Stimulated activated naive CD4-positive, alpha-beta T cell treated with Interleukin-2 at 50 U/mL for 16 hours (primary cell): ENCODE data around the gene RAB3IL1.

ENCODE experiments used
- DNase-seq: peaks from one replicate; lab custom pipeline; 2025; lab: John Stamatoyannopoulos, UW

The RAB3IL1 gene

DNA sequence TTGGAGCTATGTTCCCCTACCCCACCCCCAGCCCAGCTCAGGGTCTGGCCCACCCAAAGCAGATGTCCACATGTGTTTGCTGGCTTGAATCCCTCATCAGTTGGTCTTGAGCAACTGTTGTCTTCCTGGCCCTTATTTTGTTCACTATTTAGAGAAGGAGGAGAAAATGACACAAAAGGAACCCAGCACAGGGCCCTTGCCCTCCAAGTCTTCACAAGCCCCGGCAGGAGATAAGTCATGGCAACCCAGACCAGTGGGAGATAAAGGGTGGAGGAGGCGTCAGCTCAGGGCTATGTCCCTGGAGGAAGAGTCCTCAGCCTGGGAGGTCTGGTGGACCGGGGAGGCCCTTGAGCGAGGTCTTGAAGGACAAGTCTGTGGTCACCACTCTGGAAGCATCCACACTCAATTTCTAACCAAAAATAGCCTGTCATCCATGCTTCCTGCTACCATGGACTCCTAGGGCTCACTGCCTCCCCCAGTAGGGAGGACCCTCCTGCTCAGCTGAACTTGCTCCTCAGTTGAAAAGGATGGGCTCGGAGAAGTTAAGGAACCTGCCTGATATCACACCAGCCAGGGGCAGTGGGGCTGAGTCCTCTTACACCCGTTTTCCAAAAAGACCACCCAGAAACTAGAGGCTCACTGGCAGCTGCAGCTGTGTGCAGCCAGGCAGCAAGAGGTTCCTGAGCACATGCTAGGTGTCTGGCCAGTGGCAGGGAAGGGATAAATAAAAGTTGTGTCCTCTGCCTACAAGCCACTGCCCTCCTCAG is 1.8 kb upstream of the RAB3IL1 start:
- no peak for DNase-seq

GRCh38 chr11:61918251-61918937 is 1.0 kb upstream of the RAB3IL1 start:
- DNase-seq = no peak

- DNase-seq = no peak
These were observed 531 bp downstream of the RAB3IL1 start for GRCh38 chr11:61916737-61917333.

DNA sequence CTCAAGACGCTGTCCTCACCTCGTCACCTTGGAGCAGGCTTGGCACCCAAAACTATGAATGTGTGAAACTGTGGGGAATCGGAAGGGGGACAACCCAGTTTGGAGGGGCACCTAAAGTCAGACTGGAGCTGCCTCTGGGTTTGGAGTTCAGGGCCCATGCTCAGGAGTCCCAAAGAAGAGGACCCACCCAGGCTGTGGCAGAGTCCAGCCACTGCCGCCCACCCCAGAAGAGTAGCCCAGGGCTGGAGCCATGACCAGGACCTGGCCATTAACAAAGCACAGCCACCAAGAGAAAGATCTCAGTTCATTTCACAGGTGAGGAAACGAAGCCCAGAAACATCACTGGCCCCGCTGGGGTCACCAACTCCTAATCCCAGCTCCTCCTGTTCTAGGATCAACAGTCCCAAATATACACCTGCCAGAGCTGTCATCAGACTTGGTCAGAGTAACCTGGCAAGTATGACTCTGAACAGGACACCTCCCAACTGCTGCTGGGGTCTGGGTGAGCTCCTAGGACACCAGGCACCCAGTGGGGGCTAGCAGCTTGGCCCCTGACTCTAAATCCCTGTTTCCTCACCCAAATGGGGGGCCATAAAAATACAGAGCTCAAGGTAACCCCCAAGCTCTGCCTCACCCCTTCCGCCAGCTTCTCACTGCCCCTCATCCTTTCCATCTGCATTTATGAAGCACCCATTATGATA is 2.7 kb downstream of the RAB3IL1 start:
- DNase-seq = no peak

GRCh38 chr11:61913699-61914395 is 3.5 kb downstream of the RAB3IL1 start:
- DNase-seq = no peak

GRCh38 chr11:61912991-61913698 is 4.2 kb downstream of the RAB3IL1 start:
- no peak for DNase-seq

DNA sequence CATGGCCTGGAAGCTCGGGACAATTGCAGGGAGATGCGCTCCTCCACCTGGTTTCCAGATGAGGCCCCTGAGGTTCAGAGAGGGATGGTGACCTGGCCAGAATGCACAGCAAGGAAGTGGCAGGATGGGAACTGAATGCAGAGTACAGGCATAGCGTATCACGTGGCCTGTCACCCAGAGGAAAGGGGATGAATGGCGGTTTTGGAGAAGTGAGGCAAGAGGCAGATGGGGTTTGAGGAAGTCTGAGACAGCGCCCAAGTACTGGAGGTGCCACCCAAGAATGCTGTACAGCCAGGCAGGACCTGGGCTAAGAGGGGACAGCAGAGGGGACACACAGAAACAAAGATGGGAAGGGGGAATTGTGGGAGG is 4.9 kb downstream of the RAB3IL1 start:
- no peak for DNase-seq

GRCh38 chr11:61911701-61912529 is 5.5 kb downstream of the RAB3IL1 start:
- DNase-seq = no peak

- no peak for DNase-seq
These were observed 6.2 kb downstream of the RAB3IL1 start for GRCh38 chr11:61911128-61911700.

GRCh38 chr11:61910187-61911127 is 6.9 kb downstream of the RAB3IL1 start:
- no peak for DNase-seq

DNA sequence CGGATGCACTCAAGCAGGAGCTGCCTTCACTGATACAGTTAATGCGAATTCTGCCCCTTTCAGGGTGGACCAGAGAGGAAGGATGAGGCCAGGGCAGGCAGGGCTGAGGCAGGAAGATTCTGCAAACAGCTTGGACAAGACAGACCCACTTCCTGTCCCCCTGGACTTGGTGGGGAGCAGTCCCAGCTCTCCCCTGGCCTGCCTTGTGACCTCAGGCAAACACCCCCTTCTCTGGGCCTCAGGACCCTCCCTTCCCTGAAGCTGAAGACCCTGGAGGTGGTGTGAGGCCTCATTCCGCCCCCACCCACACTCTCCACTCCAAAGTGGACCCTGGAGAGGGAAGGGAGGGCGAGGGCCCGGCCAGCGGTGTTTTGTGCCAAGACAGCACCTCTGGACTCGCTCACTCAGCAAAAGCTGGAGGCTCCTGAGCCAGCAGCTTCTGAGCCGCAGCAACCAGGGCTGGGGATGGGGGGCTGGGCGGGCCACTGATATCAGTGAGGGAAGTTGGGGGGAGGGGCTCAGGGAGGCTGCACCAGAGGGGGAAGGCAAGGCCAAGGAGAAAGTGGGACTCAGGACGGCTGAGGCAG is 8.5 kb downstream of the RAB3IL1 start:
- no peak for DNase-seq

GRCh38 chr11:61907871-61908729 is 9.3 kb downstream of the RAB3IL1 start:
- DNase-seq = no peak

DNA sequence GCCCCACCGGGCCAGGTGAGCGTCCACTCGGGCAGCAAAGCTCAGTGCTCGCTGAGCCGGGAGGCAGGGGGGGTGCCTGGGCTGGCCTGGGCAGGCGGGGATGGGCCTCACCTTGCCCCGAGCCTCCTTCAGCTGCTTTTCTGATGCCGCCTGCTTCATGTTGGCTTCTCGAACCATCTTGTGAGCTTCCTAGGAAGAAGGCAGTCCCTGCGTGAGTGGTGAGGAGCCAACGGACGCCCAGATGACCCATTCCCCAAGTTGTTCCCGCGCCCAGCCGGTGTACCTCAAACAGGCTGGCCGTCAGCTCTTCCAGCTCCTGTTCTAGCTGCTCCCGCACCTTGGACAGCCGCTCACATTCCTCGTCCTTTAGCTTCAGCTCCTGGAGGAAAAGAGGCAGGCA is 10.1 kb downstream of the RAB3IL1 start:
- DNase-seq = no peak

GRCh38 chr11:61906522-61906909 is 10.8 kb downstream of the RAB3IL1 start:
- DNase-seq = no peak

DNA sequence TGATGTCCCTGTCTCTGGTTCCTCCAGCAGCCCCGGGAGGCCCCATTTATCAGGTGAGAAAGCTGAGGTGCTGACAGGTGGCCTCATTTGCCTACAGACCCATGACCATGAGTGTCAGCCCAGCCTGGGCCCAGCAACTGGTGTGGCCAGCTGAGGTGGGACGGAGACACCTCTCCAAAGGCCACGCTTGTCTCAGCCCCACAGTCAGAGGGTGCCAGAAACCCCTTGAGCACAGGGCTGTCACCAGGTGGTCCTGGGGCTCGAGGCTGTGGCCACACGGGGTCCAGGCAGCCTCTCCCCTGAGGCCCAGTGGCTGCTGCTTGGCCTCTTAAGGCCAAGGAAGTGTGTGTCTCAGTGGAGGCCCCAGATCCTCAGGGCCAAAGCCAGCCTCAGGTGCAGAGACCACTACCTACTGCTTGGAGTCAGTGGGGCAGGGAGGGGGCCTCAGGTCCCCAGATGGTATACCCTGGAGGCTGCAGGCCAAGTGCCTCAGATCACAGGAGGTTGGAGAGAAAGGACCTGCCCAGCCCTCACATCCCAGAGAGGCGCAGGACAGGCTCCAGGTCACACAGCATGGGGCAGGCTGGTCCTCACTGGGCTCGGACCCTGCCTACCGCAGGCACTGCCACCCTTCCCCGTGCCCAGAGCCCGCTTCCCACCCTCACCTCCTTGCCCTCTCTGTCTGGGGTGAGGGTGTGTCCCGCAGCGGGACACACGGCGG is 11.4 kb downstream of the RAB3IL1 start:
- no peak for DNase-seq

- DNase-seq = no peak
These were observed 12.2 kb downstream of the RAB3IL1 start for GRCh38 chr11:61905067-61905696.
